OCI-LY3 (cell line): ENCODE results near the gene KIF1C.

Source experiments
- EZH2phosphoT487 ChIP-seq: fragments of 200-600 bp; shearing (Covaris generic); IDR thresholded peaks from 2 replicates; pipeline ENCODE4 v1.6.1; 2018; ENCODE audit warnings: antibody characterized with exemption, mixed run types, low read depth
- TF ChIP-seq, protein P1 (sequence below): fragments of 200-600, 300-600 bp; sonication (generic); IDR thresholded peaks from 2 replicates; pipeline ENCODE4 v1.5.1; 2014; ENCODE audit warnings: antibody characterized with exemption, low read length, low read depth

DNA sequence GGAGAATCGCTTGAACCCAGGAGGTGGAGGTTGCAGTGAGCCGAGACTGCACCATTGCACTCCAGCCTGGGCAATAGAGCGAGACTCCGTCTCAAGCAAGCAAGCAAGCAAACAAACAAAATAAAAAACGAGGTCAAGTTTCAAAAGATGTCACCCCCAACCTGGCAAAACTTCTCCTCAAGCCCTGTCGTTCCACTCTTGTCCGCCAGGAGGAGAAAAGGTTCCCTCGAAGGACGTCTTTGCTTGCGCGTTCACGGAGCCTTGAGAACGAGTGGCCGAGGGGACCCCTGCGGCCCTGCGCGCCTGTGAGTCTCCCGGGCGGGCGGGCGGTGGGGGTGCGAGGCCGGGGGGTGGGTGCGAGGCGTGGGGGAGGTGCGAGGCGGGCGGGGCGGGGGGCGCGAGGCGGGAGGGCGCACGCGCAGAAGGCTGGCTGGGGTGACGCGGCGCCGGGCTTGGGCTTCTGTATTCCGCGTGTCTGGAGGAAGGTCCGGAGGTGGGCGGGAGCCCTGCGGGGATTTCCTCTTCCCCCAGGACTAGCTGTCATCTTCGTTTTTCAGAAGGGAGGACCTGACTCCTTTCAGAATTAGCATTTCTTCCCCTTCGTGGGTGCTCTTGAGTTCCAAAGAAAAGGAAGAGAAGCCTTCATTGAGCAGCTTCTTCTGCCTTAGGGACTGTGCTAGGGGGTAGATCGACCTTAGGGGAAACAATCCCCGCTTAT, 33.8 kb downstream of the KIF1C start:
- TF ChIP-seq, protein P1, sequence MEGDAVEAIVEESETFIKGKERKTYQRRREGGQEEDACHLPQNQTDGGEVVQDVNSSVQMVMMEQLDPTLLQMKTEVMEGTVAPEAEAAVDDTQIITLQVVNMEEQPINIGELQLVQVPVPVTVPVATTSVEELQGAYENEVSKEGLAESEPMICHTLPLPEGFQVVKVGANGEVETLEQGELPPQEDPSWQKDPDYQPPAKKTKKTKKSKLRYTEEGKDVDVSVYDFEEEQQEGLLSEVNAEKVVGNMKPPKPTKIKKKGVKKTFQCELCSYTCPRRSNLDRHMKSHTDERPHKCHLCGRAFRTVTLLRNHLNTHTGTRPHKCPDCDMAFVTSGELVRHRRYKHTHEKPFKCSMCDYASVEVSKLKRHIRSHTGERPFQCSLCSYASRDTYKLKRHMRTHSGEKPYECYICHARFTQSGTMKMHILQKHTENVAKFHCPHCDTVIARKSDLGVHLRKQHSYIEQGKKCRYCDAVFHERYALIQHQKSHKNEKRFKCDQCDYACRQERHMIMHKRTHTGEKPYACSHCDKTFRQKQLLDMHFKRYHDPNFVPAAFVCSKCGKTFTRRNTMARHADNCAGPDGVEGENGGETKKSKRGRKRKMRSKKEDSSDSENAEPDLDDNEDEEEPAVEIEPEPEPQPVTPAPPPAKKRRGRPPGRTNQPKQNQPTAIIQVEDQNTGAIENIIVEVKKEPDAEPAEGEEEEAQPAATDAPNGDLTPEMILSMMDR: peak; percentile 48
- no peak for TF ChIP-seq EZH2phosphoT487
